Tibial nerve (tissue), 4 donors: ENCODE results near the gene TTYH1. TPM values are rescaled to one million over a fixed set of nuclear protein-coding genes. Genes with fewer than 3 reads are reported as not detected.

ENCODE experiments used
- DNase-seq, 2 donors: peaks; one replicate each; pipeline ENCODE4 v3.0.0-alpha.2; 2019; ENCODE audit warnings: low spot score in 2 of 2
- H3K27ac ChIP-seq, 4 donors: fragments of 200-600 bp; sonication (generic) in 3 of 4; one replicate each; pipeline ENCODE4 v1.5.1; 2017 to 2019; ENCODE audit warnings: mild to moderate bottlenecking in 1 of 4
- H3K27me3 ChIP-seq, 2 donors: fragments of 200-600 bp; sonication (generic) in 1 of 2; one replicate each; pipeline versions ENCODE4 v1.5.1 to v1.6.0; 2017 to 2019
- H3K36me3 ChIP-seq, 3 donors: fragments of 200-600 bp; sonication (generic); one replicate each; pipeline ENCODE4 v1.5.1; 2018 to 2019
- H3K4me1 ChIP-seq, 4 donors: fragments of 200-600 bp; sonication (generic) in 3 of 4; one replicate each; pipeline ENCODE4 v1.5.1; 2017 to 2019
- H3K4me3 ChIP-seq, 4 donors: fragments of 200-600 bp; sonication (generic) in 3 of 4; one replicate each; pipeline ENCODE4 v1.5.1; 2017 to 2019; ENCODE audit warnings: mild to moderate bottlenecking in 1 of 4, moderate library complexity in 1 of 4
- H3K9me3 ChIP-seq, 4 donors: fragments of 200-600 bp; sonication (generic) in 3 of 4; one replicate each; pipeline ENCODE4 v1.5.1; 2017 to 2019
- CTCF ChIP-seq, 5 experiments: fragments of 200-600 bp in 3 of 5; fragments of 450-650 bp in 2 of 5; sonication (generic) in 3 of 5; IDR thresholded peaks; one replicate each; pipeline ENCODE4 v1.5.1; 2016 to 2019; ENCODE audit warnings: antibody characterized with exemption in 5 of 5, mild to moderate bottlenecking in 3 of 5, moderate library complexity in 2 of 5
- EP300 ChIP-seq, 2 donors: sonication (generic); formaldehyde crosslinking; IDR thresholded peaks; one replicate each; pipeline ENCODE4 v1.6.1; 2017; ENCODE audit warnings: antibody characterized with exemption in 2 of 2, mild to moderate bottlenecking in 1 of 2
- POLR2A ChIP-seq, 2 donors: fragments of 450-650 bp; IDR thresholded peaks; one replicate each; pipeline ENCODE4 v1.6.1; 2017; ENCODE audit warnings: antibody characterized with exemption in 2 of 2, mild to moderate bottlenecking in 2 of 2, moderate library complexity in 2 of 2
- WGBS, 2 donors: methylation state at CpG; one replicate each; pipeline ENCODE4 v1.1.5; 2018; 5-methylcytosine and 5-hydroxymethylcytosine counted together
- total RNA-seq, 4 donors: library from RNA; depleted of rRNA; stranded (reverse); fragments of >200 nt; gene quantifications; one replicate each; pipeline ENCODE4 v1.1.0, GENCODE V29; 2016

TTYH1 gene
- total RNA-seq, 4 donors from 2014 or later = 21.0 to 50.0 (median 34.9) TPM

- Histone ChIP-seq H3K9me3 (no peaks in the 10 kb centered on the region), H3K4me1 (peaks cover 0 to 37% (median 15%) of the 10 kb centered on the region in 4 donors), H3K27me3 (peaks cover 0 to 45% of the 10 kb centered on the region in 2 donors), H3K27ac (peak overlapping the region in 3 of 4 donors; percentile 10 to 36 (median 13)), H3K36me3 (no peaks in the 10 kb centered on the region), H3K4me3 (no peak overlapping the region)
- 38 to 40% methylated on average over 12 to 13 of the region's 13 CpGs for WGBS, 2 donors
- no peak for DNase-seq
- no peak for TF ChIP-seq POLR2A (IDR thresholded peaks at IDR 0.05)
- TF ChIP-seq EP300 (IDR thresholded peaks at IDR 0.05) = no peak
- TF ChIP-seq CTCF (IDR thresholded peaks at IDR 0.05) = no peak
These were observed 14.4 kb downstream of the TTYH1 start for GRCh38 chr19:54429545-54430227.

GRCh38 chr19:54430306-54431254, 15.3 kb downstream of the TTYH1 start:
- no peak for DNase-seq
- no peaks in the 10 kb centered on the region for H3K9me3 ChIP-seq
- H3K4me3 ChIP-seq = peak overlapping the region in 3 of 4 donors; percentile 17 to 44 (median 19)
- peaks cover 0 to 46% (median 20%) of the 10 kb centered on the region in 4 donors for H3K4me1 ChIP-seq
- peaks cover 0 to 45% of the 10 kb centered on the region in 2 donors for H3K27me3 ChIP-seq
- peak overlapping the region in 2 of 4 donors; percentile 10 to 36 for H3K27ac ChIP-seq
- no peaks in the 10 kb centered on the region for H3K36me3 ChIP-seq
- TF ChIP-seq CTCF (IDR thresholded peaks at IDR 0.05) (peak in 2 of 5 experiments; percentile 20 to 24), POLR2A (IDR thresholded peaks at IDR 0.05) (no peak)
- WGBS, 2 donors = 6 to 11% methylated on average over 31 to 37 of the region's 43 CpGs

DNA sequence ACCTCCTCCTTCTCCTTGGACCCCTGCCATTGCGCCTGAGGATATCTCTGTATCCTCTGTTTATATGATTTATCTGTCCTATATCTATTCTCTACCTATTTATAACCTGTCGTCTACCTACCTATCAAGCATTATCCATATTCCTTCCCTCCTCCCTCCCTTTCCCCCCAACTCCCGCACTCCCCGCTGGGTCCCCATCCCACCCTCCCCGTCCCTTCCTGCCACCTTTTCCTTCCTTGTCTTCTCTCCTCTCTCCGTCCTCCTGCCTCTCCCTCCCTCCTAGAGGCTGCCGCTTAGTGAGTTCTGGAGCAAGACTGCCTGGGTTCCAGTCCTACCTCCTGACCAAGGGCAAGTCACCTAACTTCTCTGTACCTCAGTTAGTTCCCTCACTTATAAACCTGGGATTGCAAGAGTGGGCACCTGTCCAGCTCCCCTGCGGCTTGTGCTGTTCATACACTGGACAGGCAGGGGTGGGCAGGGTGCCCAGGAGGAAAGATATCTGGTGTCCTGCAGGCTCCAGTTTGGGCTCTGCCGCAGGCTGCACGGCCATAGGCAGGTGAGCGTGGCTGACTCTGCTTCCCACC, 16.1 kb downstream of the TTYH1 start:
- DNase-seq = no peak
- Histone ChIP-seq H3K4me3 (peak overlapping the region in 1 of 4 donors; percentile 44), H3K4me1 (peaks cover 0 to 54% (median 23%) of the 10 kb centered on the region in 4 donors), H3K9me3 (no peaks in the 10 kb centered on the region), H3K27ac (peak overlapping the region in 1 of 4 donors; percentile 36), H3K36me3 (peaks cover 0 to 4% (median 0%) of the 10 kb centered on the region in 3 donors), H3K27me3 (peaks cover 0 to 38% of the 10 kb centered on the region in 2 donors)
- TF ChIP-seq POLR2A (IDR thresholded peaks at IDR 0.05) (no peak), CTCF (IDR thresholded peaks at IDR 0.05) (peak in 1 of 5 experiments; percentile 5), EP300 (IDR thresholded peaks at IDR 0.05) (no peak)
- 42 to 51% methylated on average over 11 of the region's 11 CpGs for WGBS, 2 donors

- Histone ChIP-seq H3K27me3 (peaks cover 0 to 32% of the 10 kb centered on the region in 2 donors), H3K4me3 (no peak overlapping the region), H3K9me3 (no peaks in the 10 kb centered on the region), H3K36me3 (peaks cover 0 to 7% (median 0%) of the 10 kb centered on the region in 3 donors), H3K4me1 (peaks cover 0 to 57% (median 24%) of the 10 kb centered on the region in 4 donors), H3K27ac (no peak overlapping the region)
- TF ChIP-seq POLR2A (IDR thresholded peaks at IDR 0.05) = no peak
- no peak for TF ChIP-seq CTCF (IDR thresholded peaks at IDR 0.05)
- no peak for TF ChIP-seq EP300 (IDR thresholded peaks at IDR 0.05)
- DNase-seq = no peak
- 66 to 74% methylated on average over 10 of the region's 10 CpGs for WGBS, 2 donors
These were observed 17.0 kb downstream of the TTYH1 start for GRCh38 chr19:54432144-54432738.
